PFSK-1 (cell line): ENCODE data around the gene TMEM37.

Experiments used
- FOXP2 ChIP-seq: optimal IDR thresholded peaks from 2 replicates; pipeline ENCODE3; 2011; ENCODE audit warnings: borderline replicate concordance, control low read depth, inconsistent platforms; ENCODE audit not compliant: insufficient read depth; ENCODE audit errors: extremely low read length, extremely low read depth
- POLR2AphosphoS5 ChIP-seq: IDR thresholded peaks from 2 replicates; pipeline ENCODE4 v1.6.1; 2012; ENCODE audit warnings: low read depth, mild to moderate bottlenecking, control low read depth, low read length, moderate library complexity
- SIN3A ChIP-seq: IDR thresholded peaks from 2 replicates; pipeline ENCODE4 v1.6.1; 2012; ENCODE audit warnings: mild to moderate bottlenecking, low read length, moderate library complexity, borderline replicate concordance; ENCODE audit not compliant: insufficient read depth
- TAF1 ChIP-seq: IDR thresholded peaks from 2 replicates; pipeline ENCODE4 v1.6.1; 2012; ENCODE audit warnings: low read length, control low read depth, borderline replicate concordance; ENCODE audit not compliant: insufficient read depth
- TF ChIP-seq, protein P1 (sequence below), 2 experiments: IDR thresholded peaks; 2 replicates each; pipeline versions ENCODE4 v1.6.1 to v1.8.0; 2011 to 2012; ENCODE audit warnings: low read depth in 2 of 2, low read length in 2 of 2, control low read depth in 1 of 2, inconsistent platforms in 1 of 2, mild to moderate bottlenecking in 1 of 2, moderate library complexity in 1 of 2; ENCODE audit not compliant: insufficient read depth in 1 of 2

The TMEM37 gene

GRCh38 chr2:119449521-119449920, 17.9 kb downstream of the TMEM37 start:
- TF ChIP-seq, protein P1, sequence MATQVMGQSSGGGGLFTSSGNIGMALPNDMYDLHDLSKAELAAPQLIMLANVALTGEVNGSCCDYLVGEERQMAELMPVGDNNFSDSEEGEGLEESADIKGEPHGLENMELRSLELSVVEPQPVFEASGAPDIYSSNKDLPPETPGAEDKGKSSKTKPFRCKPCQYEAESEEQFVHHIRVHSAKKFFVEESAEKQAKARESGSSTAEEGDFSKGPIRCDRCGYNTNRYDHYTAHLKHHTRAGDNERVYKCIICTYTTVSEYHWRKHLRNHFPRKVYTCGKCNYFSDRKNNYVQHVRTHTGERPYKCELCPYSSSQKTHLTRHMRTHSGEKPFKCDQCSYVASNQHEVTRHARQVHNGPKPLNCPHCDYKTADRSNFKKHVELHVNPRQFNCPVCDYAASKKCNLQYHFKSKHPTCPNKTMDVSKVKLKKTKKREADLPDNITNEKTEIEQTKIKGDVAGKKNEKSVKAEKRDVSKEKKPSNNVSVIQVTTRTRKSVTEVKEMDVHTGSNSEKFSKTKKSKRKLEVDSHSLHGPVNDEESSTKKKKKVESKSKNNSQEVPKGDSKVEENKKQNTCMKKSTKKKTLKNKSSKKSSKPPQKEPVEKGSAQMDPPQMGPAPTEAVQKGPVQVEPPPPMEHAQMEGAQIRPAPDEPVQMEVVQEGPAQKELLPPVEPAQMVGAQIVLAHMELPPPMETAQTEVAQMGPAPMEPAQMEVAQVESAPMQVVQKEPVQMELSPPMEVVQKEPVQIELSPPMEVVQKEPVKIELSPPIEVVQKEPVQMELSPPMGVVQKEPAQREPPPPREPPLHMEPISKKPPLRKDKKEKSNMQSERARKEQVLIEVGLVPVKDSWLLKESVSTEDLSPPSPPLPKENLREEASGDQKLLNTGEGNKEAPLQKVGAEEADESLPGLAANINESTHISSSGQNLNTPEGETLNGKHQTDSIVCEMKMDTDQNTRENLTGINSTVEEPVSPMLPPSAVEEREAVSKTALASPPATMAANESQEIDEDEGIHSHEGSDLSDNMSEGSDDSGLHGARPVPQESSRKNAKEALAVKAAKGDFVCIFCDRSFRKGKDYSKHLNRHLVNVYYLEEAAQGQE (IDR thresholded peaks at IDR 0.05; ENCODE audit: insufficient read depth in 1 of 2, low read depth in 2 of 2, low read length in 2 of 2), result no peak
- TF ChIP-seq SIN3A (no peak), FOXP2 (no peak), POLR2AphosphoS5 (no peak), TAF1 (no peak)

DNA sequence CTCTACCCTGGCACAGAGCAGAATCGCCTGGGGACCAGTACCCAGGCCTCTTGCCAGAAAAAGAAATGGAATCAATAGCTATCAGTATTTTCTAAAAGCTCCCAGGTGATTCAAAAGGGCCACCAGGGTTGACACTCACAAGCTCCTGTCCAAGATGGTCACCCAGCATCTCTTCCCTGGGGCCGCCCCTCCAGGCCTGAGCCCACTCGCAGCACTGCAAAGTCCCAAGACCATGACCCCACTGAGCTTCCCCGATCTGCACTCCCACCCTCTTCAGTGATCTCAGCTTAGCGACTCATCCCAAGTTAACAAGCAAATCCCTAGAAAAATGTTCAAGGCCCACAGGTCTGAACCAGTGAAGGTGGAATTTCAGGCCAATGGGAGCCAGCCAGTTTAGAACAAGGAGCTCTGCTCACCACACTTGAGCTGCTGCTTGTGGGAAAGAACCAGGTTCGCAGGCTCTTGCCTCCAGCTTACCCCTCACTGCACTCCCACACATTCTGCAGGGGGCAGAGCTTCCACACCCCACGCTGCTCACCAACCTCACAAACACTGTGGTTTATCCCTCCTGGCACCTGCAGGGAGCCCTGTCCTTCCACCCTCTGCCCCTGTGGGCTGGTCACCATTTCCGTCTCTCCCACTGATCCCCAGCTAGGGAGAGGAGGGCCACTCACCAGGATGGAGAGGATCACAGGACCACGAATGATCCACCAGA, 19.8 kb downstream of the TMEM37 start:
- TF ChIP-seq FOXP2 (no peak), SIN3A (no peak), POLR2AphosphoS5 (no peak), TAF1 (no peak)
- TF ChIP-seq, protein P1 (IDR thresholded peaks at IDR 0.05; ENCODE audit: insufficient read depth in 1 of 2, low read depth in 2 of 2, low read length in 2 of 2), result no peak

DNA sequence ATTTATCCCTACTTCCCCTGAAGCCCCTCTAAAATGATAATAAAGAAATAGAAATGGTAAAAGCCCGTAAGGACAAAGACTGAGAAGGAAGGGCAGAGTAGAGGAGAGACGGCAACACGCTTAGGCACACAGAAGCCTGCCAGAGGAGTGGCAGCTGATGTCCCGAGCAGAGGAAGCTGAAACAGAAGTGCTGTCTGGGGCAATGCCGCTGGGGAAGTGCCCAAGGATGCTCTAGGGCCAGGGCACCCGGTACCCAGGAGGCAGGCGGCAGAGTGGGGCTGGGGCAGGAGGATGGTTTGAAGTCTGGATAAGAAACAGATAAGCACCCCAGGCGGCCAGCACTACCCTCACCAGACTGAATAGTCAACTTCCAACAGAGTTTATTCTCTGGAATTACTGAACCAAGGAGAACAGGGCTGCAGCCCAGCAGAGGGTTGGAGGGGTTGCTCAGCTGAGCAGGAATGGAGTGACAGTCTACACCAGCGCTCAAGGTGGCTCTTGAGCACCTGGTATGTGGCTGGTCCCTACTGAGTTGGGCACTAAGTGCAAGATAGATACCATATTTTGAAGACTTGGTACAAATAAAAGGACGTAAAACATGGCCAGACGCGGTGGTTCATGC, 22.4 kb downstream of the TMEM37 start:
- no peak for TF ChIP-seq FOXP2
- TF ChIP-seq, protein P1 (IDR thresholded peaks at IDR 0.05; ENCODE audit: insufficient read depth in 1 of 2, low read depth in 2 of 2, low read length in 2 of 2), result no peak
- no peak for TF ChIP-seq TAF1
- TF ChIP-seq SIN3A, result no peak
- TF ChIP-seq POLR2AphosphoS5, result no peak

DNA sequence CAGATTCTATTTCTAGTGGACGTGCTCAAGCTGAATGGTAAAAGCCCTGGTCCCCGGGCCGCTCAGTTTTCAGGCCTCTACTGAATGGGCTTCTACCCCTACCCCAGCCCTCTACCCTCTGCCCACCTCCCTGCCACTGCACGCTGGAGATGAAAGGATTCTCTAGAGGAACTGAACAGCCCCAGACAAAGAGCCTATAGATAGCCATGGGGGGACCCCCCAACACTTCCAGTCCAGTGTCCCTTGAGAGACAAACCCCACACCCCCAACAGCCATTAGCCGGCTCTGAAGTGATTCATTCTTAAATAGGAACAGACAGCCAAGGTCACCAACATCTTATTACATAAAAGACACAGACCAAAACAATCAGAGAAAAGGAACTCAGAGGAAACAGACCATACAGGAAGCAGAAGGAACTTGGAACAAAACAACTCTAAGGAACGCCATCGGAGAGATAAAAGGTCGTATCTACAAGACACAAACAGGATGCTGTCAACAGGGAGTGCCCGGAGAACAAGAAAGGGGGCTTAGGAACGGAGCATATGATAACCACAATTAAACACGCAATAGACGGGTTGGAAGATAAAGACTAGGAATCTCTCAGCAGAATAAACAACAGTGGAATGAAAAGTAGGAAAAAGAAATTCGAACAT, 23.5 kb downstream of the TMEM37 start:
- TF ChIP-seq, protein P1 (IDR thresholded peaks at IDR 0.05; ENCODE audit: insufficient read depth in 1 of 2, low read depth in 2 of 2, low read length in 2 of 2), result no peak
- no peak for TF ChIP-seq POLR2AphosphoS5
- TF ChIP-seq SIN3A, result no peak
- no peak for TF ChIP-seq FOXP2
- TF ChIP-seq TAF1, result no peak
